HG03521 (cell line): ENCODE results near the gene NUDT1.
A peak's percentile ranks its signal among the peaks of the same experiment; 100 is the strongest.
"Not testable (repeated sequence)": the region's sequence is repeated elsewhere in the genome, so short reads cannot be mapped to it uniquely, and the experiment has no call there.

Experiments used
- ATAC-seq: cut with Tn5 transposase; IDR thresholded peaks from one replicate; pipeline ENCODE4 v1.9.1; 2021; ENCODE audit warnings: mild to moderate bottlenecking, moderate library complexity; ENCODE audit not compliant: unreplicated experiment

NUDT1 gene

GRCh38 chr7:2264158-2264557 lies 22.1 kb downstream of the NUDT1 start:
- ATAC-seq = no peak

GRCh38 chr7:2266911-2267310 lies 24.9 kb downstream of the NUDT1 start:
- no peak for ATAC-seq

GRCh38 chr7:2269089-2269990 lies 27.3 kb downstream of the NUDT1 start:
- not testable (repeated sequence) for ATAC-seq

GRCh38 chr7:2269991-2270460 lies 28.0 kb downstream of the NUDT1 start:
- no peak for ATAC-seq

- ATAC-seq = no peak
These were observed 28.5 kb downstream of the NUDT1 start for GRCh38 chr7:2270495-2270894.

GRCh38 chr7:2271273-2272026 lies 29.4 kb downstream of the NUDT1 start:
- no peak for ATAC-seq

- no peak for ATAC-seq
These were observed 30.0 kb downstream of the NUDT1 start for GRCh38 chr7:2272031-2272430.

GRCh38 chr7:2273866-2274265 lies 31.8 kb downstream of the NUDT1 start:
- no peak for ATAC-seq

GRCh38 chr7:2274666-2275065 lies 32.6 kb downstream of the NUDT1 start:
- no peak for ATAC-seq

- ATAC-seq = no peak
These were observed 33.1 kb downstream of the NUDT1 start for GRCh38 chr7:2275101-2275500.

GRCh38 chr7:2276107-2276506 lies 34.1 kb downstream of the NUDT1 start:
- no peak for ATAC-seq

GRCh38 chr7:2278026-2278425 lies 36.0 kb downstream of the NUDT1 start:
- ATAC-seq = no peak

GRCh38 chr7:2279896-2280295 lies 37.9 kb downstream of the NUDT1 start:
- ATAC-seq = no peak

GRCh38 chr7:2280424-2280823 lies 38.4 kb downstream of the NUDT1 start:
- no peak for ATAC-seq

- ATAC-seq = no peak
These were observed 39.5 kb downstream of the NUDT1 start for GRCh38 chr7:2281541-2281940.

- no peak for ATAC-seq
These were observed 40.2 kb downstream of the NUDT1 start for GRCh38 chr7:2282185-2282751.

GRCh38 chr7:2283074-2283473 lies 41.0 kb downstream of the NUDT1 start:
- ATAC-seq = no peak

- no peak for ATAC-seq
These were observed 45.7 kb downstream of the NUDT1 start for GRCh38 chr7:2287745-2288144.

- peak; percentile 41 for ATAC-seq
These were observed 46.5 kb downstream of the NUDT1 start for GRCh38 chr7:2288503-2288902.

- no peak for ATAC-seq
These were observed 47.1 kb downstream of the NUDT1 start for GRCh38 chr7:2289111-2289586.

- ATAC-seq = no peak
These were observed 47.6 kb downstream of the NUDT1 start for GRCh38 chr7:2289621-2290020.
